ENCODE measurements around the gene PHTF2. TPM values are rescaled to one million over a fixed set of nuclear protein-coding genes. Genes with fewer than 3 reads are reported as not detected.

Gene PHTF2
- total RNA-seq, 4 donors from 2014 or later: 16.7 to 27.6 (median 19.2) TPM

DNA sequence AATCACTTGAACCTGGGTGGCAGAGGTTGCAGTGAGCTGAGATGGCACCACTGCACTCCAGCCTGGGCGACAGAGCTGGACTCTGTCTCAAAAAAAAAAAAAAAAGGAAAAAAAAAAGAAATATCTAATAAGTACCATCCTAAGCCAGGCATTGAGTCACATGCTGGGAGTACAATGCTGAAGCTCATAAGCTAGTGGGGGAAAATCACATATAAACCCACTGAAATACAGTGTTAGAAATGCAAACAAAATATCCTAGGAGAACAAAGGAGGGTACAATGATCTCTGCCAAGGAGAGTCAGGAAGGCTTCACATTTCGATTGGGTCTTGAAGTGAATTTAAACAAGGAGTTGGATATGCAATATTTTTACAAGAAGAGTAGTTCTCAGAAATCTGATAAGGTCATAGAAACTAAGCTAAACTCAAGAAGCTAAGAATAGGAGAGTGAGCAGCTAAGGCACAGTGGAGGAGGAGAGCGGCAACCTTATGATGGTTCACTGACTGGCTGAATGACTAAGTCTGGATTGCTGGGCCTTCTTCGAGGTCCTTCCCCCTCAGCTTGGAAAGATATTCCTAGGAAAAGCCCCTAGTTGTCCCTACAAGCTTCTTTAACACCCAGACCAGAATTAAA lies 115.5 kb downstream of the PHTF2 start:
- ATAC-seq (ENCODE audit: low FRiP score) (no peak), DNase-seq (ENCODE audit: low spot score) (no peak)
- TF ChIP-seq, protein P1, sequence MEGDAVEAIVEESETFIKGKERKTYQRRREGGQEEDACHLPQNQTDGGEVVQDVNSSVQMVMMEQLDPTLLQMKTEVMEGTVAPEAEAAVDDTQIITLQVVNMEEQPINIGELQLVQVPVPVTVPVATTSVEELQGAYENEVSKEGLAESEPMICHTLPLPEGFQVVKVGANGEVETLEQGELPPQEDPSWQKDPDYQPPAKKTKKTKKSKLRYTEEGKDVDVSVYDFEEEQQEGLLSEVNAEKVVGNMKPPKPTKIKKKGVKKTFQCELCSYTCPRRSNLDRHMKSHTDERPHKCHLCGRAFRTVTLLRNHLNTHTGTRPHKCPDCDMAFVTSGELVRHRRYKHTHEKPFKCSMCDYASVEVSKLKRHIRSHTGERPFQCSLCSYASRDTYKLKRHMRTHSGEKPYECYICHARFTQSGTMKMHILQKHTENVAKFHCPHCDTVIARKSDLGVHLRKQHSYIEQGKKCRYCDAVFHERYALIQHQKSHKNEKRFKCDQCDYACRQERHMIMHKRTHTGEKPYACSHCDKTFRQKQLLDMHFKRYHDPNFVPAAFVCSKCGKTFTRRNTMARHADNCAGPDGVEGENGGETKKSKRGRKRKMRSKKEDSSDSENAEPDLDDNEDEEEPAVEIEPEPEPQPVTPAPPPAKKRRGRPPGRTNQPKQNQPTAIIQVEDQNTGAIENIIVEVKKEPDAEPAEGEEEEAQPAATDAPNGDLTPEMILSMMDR (IDR thresholded peaks at IDR 0.05): no peak

DNA sequence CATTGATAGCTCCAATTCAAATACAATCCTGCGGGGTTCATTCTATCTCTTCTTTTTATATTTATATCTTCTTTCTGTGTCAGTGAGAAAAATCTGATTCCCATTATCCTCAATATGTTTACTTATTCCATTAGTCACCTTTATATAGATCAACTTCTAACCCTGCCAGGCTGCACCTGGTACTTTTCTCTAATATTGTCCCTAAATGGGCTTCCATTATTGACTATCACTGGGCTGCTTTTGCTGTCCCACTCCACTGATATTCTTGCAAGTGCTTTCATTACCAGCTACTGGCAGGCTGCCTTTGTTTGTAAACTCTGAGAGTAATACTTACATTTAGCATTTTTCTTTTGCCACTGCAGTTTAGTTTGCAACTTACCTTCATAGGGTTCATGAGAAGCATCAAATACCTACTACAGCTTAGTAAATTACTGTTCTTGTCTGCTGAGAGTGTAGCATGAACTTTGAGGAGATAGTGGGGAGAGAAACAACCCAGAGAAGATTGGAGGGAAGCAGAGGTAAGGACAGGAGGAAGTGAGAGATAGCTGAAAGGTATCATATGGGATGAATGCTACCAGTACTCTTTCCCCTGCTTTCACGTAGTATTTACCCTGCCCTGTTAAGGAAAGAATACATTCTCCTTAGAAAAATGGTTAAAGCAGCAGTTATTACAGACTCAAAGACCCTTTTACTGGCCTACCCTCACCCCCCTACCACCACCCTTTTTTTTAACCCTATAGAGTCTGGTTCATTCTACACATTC lies 119.1 kb downstream of the PHTF2 start:
- TF ChIP-seq, protein P1 (IDR thresholded peaks at IDR 0.05): no peak
- DNase-seq (ENCODE audit: low spot score): no peak
- ATAC-seq (ENCODE audit: low FRiP score): no peak

DNA sequence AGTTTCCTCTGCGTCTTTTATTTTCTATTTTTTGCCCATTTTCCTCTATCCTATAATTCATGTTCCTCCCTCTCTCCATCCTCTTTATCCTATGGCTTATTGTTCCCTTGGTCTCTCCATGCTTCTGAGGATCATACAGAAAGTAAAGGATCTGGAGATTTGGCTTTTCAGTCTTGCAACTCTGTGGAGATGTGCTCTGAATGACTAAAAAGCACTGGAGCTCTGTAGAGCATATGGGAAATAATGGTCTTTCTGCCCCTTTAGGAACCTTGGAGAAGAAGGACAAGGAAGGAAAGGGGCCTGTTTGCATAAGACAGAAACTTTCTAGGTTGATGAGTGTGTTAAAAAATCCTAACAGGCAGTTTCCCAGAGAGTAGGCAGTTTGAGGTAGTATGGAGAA lies 120.1 kb downstream of the PHTF2 start:
- TF ChIP-seq, protein P1 (IDR thresholded peaks at IDR 0.05): no peak
- ATAC-seq (ENCODE audit: low FRiP score) (no peak), DNase-seq (ENCODE audit: low spot score) (no peak)

DNA sequence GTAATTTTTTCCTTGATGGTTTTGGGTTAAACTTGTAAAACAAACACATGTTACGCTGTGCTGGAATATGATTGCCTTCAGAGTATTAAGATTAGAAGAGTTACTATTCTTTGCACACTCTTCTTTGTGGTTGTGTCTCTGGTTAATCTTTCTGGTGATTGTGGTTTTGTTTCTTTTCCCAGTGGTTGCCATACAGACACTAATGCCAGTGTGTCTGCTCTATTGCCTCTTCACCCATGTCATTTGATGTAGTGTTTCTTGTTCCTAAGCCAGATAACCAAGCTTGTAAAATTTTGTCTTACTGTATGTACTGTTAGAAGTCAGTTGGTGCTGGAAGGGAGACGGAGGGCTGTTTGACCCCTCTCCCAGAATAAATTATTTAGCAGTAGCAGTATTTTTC lies 124.8 kb downstream of the PHTF2 start:
- DNase-seq (ENCODE audit: low spot score) (no peak), ATAC-seq (ENCODE audit: low FRiP score) (no peak)
- TF ChIP-seq, protein P1 (IDR thresholded peaks at IDR 0.05): no peak

DNA sequence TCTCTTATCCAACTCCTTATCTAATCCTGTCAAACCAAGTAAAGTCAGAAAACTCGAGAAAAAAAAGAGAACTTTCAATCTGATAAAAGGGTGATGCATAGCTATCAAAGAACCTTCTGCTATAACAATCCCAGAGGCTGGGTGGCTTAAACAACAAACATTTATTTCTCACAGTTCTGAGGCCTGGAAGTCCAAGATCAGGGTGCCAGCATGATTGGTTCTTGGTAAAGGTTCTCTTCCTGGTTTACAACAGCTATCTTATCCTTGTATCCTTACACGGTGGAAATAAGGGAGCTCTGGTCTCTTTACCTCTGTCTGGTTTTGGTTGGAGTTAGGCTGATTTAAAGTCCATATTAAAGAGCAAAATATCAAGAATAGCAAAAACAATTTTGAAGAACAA lies 131.9 kb downstream of the PHTF2 start:
- TF ChIP-seq, protein P1 (IDR thresholded peaks at IDR 0.05): no peak

DNA sequence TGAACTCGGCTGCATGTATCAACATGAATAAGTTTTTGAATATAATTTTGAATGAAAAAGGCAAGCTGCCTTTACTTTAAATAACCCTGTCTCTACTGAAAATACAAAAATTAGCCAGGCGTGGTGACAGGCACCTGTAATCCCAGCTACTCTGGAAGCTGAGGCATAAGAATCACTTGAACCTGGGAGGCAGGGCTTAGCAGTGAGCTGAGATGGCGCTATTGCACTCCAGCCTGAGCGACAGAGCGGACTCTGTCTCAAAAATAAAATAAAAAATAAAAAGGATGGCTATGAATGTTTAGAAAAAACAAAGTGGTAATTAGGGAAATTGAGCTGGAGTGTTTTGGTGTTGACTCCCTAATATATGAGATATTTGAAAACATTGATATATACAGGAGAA lies 133.3 kb downstream of the PHTF2 start:
- ATAC-seq (ENCODE audit: low FRiP score) (no peak), DNase-seq (ENCODE audit: low spot score) (no peak)
- TF ChIP-seq, protein P1 (IDR thresholded peaks at IDR 0.05): no peak

More for the DNA sequence above, 131.9 kb downstream of the PHTF2 start:
- no peak for ATAC-seq (ENCODE audit: low FRiP score)
- no peak for DNase-seq (ENCODE audit: low spot score)

DNA sequence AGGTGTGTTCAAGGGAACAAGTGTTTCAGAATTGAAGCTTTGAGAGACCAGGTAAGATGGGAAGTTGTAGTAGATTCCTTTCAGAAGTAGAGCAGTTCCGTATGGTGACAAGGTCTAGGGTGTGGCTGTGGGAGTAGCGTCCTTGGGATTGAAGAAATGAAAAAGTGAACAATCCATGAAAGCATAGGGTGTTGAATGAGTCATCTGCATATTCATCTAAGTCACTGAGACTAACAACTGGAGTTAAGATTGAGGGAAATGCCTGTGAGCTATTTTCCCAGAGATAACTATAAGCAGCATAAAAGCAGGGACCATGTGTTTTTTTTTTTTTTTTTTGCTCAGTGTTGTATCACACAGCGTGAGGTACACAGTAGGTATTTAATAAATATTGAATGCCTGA lies 134.8 kb downstream of the PHTF2 start:
- DNase-seq (ENCODE audit: low spot score) (no peak), ATAC-seq (ENCODE audit: low FRiP score) (no peak)
- TF ChIP-seq, protein P1 (IDR thresholded peaks at IDR 0.05): no peak

Data from omental fat pad (tissue), 4 donors.